NCI-H2107 treated with DMSO at 0.1 percent for 48 hours (cell line): ENCODE data around the gene RBMS3.
"Not testable (repeated sequence)": the region's sequence is repeated elsewhere in the genome, so short reads cannot be mapped to it uniquely, and the experiment has no call there.

Experiments used
- DNase-seq: peaks from one replicate; lab custom pipeline; 2025; ENCODE audit not compliant: unreplicated experiment; lab: John Stamatoyannopoulos, UW

Gene RBMS3

GRCh38 chr3:29473481-29474170, 192.8 kb downstream of the RBMS3 start:
- not testable (repeated sequence) for DNase-seq

DNA sequence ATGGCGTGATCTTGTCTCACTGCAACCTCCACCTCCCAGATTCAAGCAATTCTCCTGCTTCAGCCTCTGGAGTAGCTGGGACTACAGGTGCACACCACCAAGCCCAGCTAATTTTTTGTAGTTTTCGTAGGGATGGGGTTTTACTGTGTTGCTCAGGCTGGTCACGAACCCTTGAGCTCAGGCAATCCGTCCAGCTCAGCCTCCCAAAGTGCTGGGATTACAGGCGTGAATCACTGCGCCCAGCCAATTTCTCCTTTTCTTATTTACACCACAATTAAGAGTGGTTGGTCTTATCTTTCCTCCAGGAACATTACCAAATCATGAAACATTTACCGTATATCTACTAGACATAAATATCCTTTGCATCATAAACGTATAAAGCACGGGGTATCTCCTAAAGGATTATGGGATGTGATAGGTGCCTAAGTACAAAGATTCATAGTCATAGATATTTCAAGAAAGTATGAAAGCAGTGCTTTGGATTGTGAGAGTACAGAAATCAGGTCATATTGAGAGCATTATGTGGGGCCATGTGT, 194.5 kb downstream of the RBMS3 start:
- DNase-seq: no peak

DNA sequence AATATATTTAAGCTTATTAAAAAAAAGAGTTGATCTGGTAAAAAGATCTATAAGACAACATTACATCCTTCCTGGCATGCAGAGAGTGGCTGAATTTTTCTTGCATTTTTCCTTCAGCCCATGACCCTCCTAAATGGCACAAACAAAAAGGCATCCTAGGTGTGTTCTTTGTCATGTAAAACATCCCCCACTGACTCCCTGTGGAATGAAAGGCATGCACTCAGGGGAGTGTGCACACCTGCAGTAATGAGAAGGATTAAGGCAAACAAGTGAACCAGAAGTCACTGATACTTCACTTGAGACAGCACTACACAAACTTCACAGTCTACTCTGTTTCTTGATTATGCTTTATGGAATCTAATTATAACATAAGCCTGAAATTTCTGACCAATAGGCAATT, 195.0 kb downstream of the RBMS3 start:
- DNase-seq: no peak

- no peak for DNase-seq
Observed at GRCh38 chr3:29478611-29479010, 197.7 kb downstream of the RBMS3 start.

DNA sequence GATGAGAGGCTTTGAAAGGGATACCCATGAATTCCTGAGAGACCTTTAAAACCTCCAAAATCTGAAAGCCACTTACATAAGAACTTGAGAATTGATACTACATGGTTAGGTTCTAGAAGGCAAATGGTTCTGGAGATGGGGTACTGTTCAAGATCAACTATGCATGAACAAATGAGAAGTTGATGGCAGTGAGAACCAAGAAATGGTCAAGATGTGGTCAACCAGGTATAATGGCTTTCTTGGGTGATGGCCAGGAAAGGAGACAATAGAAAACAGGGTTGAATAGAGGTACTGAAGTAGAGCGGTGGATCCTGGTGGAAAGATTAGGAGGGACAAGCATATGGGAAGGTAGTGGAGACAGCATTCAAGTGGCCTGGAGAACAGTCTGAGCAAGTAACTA, 200.4 kb downstream of the RBMS3 start:
- no peak for DNase-seq

DNA sequence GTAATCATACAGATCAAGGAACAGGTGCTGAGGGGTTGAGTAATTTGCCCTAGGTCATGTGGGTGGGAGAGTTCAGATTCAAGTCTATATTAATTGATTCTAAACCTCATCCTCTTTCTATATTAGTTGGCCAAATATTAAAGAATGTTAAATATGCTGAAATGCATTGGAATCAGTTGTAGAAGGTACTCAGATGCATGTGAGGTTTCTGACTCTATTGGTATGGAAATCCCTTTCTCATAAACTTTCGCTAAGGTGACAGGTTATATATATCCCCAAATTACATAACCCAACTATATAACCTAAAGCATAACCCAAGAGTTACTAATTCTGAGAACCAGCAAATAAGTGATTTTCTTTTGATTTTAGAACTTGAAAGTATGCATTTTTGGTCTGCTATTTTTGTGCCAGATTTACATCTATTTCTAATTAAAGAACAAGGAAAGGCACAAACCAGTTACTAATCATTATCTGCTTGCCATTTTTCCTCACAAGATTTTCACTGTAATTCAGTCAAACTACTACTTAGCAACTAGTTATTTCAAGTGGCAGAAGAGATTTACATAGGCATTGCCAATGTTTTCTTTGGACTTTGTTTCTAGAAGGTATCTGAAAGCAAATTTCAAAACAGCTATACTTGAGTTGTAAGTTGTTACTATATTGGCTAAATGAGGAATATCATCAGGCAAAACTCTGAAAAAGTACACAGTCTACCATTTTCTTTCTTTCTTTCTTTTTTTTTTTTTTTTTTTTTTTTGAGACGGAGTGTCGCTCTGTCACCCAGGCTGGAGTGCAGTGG, 201.3 kb downstream of the RBMS3 start:
- DNase-seq: no peak

GRCh38 chr3:29484633-29485032, 203.8 kb downstream of the RBMS3 start:
- no peak for DNase-seq

DNA sequence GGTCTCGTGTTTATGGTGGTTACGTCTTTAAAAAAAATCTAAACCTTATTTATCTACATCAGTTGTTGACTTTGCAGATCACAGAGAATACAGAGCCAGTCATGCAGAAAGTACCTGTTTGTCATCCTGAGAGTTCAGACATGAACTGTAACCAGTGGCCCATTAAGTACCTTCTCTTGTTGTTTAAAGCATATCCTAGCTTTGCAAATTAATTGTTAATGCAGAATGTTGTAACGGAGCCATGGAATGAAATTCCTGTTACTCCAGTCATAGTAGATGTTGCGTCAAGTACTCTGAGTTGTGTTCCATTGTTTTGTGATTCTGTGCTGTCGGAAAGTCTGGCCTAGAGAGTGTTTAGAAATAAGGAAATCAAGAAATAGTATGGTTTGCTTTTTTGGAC, 205.2 kb downstream of the RBMS3 start:
- DNase-seq: peak; percentile 24

DNA sequence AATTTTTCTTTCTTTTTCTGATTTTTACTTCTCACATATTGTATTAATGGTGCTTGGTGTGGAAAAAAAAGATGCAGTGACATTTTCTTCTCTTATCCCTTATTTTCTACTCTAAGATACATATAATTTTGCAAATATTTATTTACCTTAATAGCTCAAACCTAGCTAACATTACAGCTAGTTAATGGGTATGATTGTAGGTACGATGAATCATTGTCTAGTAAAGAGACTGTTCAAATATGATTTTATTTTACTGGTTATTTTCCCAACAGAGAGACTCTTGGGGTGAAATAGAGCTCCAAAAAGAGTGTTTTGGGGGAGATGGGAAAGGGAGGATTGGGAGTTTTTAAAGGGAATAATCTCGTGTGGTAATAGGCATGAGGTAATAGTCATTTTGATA, 206.0 kb downstream of the RBMS3 start:
- DNase-seq: no peak

DNA sequence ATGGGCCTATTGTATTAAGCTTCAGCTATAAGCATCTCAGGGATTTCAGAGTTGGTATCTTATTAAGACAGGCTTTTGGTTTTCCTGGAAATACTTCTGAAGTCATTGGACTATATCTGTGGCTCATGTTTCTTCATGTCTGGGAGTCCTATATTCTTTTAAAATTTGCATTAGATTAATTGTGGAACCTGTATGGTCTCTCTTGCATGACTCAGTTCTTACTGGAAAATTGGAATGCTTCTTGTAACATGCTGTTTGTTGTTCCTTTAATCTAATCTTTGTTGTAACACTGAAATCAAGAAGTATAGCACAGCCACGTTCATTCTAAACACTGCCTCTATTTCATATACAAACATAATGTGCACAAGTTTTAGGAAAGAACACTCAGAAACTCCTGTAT, 208.1 kb downstream of the RBMS3 start:
- DNase-seq: no peak

DNA sequence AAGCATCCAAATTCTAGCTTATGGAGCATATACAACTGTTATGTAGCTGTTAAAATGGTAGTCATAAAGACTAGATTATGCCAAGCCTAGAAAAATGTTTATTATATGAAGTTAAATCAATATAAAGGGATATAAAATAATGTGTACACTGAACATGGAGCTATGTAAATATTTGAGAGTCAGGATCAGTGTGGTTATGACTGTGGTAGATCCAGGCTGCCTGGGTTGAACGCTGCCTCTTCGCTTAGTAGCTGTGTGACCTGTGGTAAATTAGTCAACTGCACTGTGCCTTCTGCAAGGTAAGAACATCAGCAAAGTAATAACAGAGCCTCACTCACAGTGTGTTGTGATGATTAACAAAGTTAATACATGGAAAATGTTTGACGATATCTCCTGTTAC, 212.2 kb downstream of the RBMS3 start:
- no peak for DNase-seq

DNA sequence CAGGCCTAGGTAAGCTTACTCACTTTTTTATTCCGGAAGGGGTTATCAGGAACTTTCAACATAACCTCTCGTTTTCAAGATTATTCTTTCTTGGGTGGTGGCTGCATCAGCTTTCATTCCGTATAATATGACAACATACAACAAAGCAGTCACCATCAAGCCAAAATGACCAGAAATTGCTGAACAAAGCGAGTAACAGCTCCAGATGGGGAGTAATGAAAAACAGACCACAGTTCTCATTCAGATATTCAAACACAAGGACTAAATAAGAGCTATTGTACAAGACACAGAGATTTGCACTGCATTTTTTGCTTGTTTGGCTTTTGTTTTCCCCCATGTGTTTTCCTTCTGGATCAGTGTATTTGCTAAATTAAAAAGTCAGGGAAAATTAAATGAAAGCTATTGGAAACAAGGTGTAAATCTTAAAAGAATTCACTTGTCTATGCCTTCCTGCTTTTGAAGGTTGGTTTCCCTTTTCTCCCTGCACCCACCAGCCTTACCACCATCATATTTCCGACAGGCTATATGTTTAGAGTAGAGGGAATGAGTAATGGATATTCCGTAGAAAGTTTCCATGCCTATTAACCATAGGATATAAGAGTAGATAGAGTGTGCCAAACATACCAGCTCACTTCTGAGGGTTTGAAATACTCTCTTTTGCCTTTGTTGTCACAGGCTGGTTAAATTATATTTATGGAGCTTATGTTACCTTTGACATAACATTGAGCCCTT, 213.6 kb downstream of the RBMS3 start:
- DNase-seq: no peak

DNA sequence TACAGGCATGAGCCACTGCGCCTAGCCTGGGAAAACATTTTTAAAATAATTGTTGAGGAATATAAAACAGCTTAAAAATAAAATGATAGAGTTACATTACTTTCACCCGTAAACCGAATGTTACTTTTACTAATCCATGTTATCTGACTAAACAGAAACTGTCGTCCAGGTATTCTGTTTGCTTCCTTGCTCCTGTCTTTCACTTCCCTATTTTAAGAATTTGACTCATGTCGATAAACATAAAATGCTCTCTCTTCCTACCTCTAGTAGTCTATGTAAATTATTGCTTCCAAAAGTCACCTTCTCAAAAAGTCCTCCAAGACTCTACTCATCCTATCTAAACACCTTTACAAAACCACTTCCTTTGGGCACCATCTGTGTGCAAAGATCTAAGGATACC, 216.4 kb downstream of the RBMS3 start:
- DNase-seq: no peak

DNA sequence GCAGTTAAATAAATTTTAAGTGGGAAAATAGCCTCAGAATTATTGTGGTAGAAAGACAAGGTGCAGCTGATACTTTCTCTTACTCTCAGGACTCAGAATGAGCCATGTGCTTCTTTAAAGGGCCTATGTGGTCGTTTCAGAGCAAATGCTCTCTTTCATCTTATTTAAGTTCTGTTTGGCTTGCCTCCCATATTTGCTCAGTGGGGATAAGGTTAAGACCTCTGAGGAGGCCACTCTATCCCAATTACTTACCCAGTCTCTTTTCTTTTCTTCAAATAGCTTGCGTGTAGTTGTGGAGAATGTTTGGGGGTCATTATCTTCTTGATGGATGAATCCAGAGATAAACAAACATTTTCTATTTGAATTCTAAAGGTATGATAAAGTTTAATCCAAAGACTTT, 221.9 kb downstream of the RBMS3 start:
- DNase-seq: no peak

GRCh38 chr3:29503314-29503713, 222.4 kb downstream of the RBMS3 start:
- no peak for DNase-seq

DNA sequence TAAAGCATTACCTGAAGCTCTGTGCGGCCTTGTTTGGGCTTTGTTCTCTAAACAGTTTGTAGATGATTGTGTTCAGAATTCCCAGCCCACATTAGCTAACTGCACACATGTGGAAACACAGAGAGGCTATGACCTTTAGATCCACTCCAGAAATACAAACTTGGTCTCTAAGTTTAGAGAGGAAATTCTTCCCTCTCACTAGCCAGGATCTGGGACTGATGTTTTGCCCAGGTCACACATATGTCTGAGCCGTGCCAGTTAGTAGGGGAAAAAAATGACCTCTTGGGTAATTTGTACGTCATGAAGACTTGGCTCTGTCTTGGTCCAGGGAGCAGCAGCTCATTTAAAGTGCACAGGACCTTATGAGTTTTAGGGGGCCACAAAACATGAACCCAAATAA, 223.1 kb downstream of the RBMS3 start:
- no peak for DNase-seq

DNA sequence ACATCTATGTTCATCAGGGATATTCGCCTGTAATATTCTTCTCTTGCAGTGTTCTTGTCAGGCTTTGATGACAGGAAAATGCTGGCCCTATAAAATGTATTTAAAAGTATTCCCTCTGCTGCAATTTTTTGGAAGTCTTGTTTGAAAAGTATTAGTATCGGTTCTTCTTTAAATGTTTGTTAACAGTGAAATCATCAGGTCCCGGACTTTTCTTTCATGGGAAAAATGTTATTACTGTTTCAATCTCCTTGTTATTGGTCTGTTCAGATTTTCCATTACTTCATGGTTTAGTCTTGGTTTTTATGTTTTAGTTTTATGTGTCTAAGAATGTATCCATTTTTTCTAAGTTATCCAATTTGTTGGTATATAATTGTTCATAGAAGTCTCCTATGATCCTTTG, 225.6 kb downstream of the RBMS3 start:
- no peak for DNase-seq

DNA sequence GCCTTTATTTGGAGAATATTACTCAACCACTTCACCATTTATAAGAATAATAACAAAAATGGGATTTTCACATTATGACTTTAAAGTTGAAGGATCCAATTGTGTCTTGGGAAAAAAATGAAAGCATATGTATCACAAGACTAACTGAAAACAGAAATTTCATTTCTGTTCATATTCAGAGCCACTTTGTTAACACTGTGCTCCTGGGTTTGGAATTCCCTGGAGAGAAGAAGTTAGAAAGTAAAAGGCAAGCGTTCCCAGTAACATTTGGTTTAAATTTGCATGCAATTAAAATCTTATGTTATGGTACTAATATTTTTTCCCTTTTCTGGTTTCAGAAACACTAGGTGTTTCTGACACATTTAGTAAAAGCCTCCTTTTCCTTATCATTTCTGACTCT, 230.8 kb downstream of the RBMS3 start:
- no peak for DNase-seq

DNA sequence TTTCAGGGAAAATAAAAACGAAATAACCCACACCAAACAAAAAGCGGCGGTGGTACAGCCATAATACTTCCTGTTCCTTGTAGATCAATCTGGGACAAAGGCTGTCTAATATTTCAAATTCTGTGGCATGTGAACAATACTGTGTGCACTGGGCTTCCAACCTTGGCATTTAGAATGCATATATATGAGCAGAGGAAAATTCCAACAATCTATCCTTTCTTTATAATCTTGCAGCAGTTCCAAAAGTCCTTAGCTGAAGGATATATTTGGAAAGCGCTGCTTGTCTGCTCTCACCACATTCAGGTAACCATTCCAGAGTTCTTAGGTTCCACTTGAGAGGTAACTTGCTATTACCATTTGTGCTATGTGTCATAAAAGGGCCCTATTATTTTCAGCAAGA, 231.8 kb downstream of the RBMS3 start:
- no peak for DNase-seq

DNA sequence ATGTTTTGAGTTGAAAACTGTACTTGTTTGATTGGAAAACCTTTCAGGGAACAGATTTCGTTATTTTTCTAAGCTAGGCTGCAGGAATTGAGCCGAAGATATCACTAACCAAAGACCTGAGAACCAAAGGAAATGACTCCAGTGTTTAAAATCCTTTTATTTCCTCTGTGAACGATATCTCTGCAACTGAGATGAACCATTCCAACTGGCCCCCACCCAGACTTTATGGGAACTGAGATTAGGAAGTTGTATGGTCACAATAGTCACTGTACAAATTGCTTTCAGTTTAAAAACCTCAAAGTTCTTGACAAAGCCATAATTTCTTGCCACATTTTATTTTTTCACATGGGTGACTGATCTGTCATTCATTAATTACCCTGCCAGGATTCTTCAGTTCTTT, 232.4 kb downstream of the RBMS3 start:
- DNase-seq: no peak

GRCh38 chr3:29514170-29514569, 233.3 kb downstream of the RBMS3 start:
- DNase-seq: no peak

- DNase-seq: no peak
Observed at GRCh38 chr3:29514912-29515311, 234.0 kb downstream of the RBMS3 start.
